Esophagus muscularis mucosa (tissue), 3 donors: ENCODE measurements around the gene AOX1.

ENCODE experiments used
- CTCF ChIP-seq, 3 experiments: fragments of 200-600 bp in 2 of 3; fragments of 450-650 bp in 1 of 3; sonication (generic) in 2 of 3; IDR thresholded peaks; one replicate each; pipeline ENCODE4 v1.5.1; 2017 to 2019; ENCODE audit warnings: antibody characterized with exemption in 3 of 3, mild to moderate bottlenecking in 2 of 3, moderate library complexity in 1 of 3
- POLR2A ChIP-seq: fragments of 450-650 bp; IDR thresholded peaks from one replicate; pipeline ENCODE4 v1.6.1; 2017; ENCODE audit warnings: antibody characterized with exemption, moderate library complexity, mild to moderate bottlenecking, low read depth

DNA sequence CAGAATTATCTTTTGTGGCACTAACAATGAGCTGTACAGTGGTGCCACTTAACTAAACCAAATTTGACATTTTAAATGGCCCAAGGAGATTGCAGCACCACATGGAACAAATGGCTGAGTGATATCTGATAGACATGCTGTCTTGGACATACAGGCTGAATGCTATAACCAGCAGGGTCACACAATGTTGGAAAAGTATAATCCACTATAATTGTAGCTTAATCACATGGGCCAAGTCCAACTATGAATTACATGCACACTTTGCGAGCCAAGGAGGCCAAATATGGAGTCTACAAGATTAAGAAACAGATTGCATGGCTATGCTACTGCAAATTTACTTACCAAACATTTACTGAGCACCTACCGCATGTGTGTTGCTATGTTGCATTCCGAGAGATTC lies 69.0 kb downstream of the AOX1 start:
- TF ChIP-seq POLR2A (no peak), CTCF (IDR thresholded peaks at IDR 0.05) (no peak)
